GM12873 (cell line): ENCODE data around the gene DMXL1.

Experiments used
- CTCF ChIP-seq: IDR thresholded peaks from 2 replicates; pipeline ENCODE4 v1.5.1; 2012; ENCODE audit warnings: low read depth, mild to moderate bottlenecking, moderate library complexity, low read length, control low read depth; ENCODE audit not compliant: insufficient read depth; ENCODE audit errors: missing control alignments

DMXL1 gene

GRCh38 chr5:119255571-119256356 is 184.9 kb downstream of the DMXL1 start:
- TF ChIP-seq CTCF = peak; percentile 46

- TF ChIP-seq CTCF = no peak
Measured at GRCh38 chr5:119257613-119258012, 186.7 kb downstream of the DMXL1 start.

- no peak for TF ChIP-seq CTCF
Measured at GRCh38 chr5:119263639-119264038, 192.8 kb downstream of the DMXL1 start.

- no peak for TF ChIP-seq CTCF
Measured at GRCh38 chr5:119264186-119264585, 193.3 kb downstream of the DMXL1 start.

- peak; percentile 73 for TF ChIP-seq CTCF
Measured at GRCh38 chr5:119267958-119268386, 197.1 kb downstream of the DMXL1 start.

- TF ChIP-seq CTCF = no peak
Measured at GRCh38 chr5:119268387-119269060, 197.6 kb downstream of the DMXL1 start.
